AG10803 (cell line): ENCODE measurements around the gene ACTR1B.

ENCODE experiments used
- DNase-seq: peaks from one replicate; pipeline ENCODE4 v3.0.0; 2010; ENCODE audit warnings: low read depth
- H3K4me3 ChIP-seq: 2 replicates; pipeline ENCODE4 v1.5.1; 2011; ENCODE audit warnings: mild to moderate bottlenecking, low read length, control low read depth
- TF ChIP-seq, protein P1 (sequence below): conservative IDR thresholded peaks from 2 replicates; pipeline ENCODE4 v1.5.1; 2011; ENCODE audit warnings: mild to moderate bottlenecking, low read length, control low read depth, inconsistent platforms

ACTR1B gene

DNA sequence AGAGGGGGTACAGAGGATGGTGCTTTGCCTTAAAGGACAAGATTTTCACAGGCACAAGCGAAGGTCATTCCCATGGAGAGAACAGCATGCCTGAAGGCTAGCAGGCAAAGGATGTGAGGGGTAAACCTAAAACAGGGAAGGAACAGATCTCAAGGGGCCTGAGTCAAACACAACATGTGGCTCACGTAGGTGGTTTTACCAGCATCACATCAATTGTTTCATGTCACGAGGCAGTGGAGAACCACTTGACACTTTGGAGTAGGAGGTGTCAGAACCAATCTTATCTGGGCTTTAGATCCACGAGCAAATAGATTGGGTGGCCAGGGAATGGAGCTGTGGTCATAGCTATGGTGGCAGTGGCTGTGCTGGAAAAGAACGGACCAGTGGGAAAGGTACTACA is 9.5 kb downstream of the ACTR1B start:
- DNase-seq = no peak
- TF ChIP-seq, protein P1, sequence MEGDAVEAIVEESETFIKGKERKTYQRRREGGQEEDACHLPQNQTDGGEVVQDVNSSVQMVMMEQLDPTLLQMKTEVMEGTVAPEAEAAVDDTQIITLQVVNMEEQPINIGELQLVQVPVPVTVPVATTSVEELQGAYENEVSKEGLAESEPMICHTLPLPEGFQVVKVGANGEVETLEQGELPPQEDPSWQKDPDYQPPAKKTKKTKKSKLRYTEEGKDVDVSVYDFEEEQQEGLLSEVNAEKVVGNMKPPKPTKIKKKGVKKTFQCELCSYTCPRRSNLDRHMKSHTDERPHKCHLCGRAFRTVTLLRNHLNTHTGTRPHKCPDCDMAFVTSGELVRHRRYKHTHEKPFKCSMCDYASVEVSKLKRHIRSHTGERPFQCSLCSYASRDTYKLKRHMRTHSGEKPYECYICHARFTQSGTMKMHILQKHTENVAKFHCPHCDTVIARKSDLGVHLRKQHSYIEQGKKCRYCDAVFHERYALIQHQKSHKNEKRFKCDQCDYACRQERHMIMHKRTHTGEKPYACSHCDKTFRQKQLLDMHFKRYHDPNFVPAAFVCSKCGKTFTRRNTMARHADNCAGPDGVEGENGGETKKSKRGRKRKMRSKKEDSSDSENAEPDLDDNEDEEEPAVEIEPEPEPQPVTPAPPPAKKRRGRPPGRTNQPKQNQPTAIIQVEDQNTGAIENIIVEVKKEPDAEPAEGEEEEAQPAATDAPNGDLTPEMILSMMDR = no peak
- H3K4me3 ChIP-seq = no peak overlapping the region

DNA sequence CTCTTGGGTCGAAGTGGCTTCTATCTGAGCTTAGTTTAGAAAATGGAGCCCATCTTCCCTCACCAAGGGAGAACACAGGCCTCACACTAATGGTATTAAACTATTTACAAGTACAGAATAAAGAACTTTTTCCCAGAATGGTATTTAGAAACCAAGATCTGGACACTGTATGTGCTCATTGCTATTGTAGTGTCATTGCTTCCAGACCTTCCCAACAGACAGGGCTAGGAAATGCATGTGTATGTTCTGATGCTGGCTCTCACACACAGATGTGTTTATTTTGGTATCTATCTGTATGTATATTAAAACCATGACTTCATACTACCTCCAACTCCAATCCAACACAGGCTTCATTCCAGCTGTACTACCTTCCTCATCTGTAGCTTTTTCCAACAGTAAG is 10.0 kb downstream of the ACTR1B start:
- DNase-seq = no peak
- no peak overlapping the region for H3K4me3 ChIP-seq
- TF ChIP-seq, protein P1 = no peak

DNA sequence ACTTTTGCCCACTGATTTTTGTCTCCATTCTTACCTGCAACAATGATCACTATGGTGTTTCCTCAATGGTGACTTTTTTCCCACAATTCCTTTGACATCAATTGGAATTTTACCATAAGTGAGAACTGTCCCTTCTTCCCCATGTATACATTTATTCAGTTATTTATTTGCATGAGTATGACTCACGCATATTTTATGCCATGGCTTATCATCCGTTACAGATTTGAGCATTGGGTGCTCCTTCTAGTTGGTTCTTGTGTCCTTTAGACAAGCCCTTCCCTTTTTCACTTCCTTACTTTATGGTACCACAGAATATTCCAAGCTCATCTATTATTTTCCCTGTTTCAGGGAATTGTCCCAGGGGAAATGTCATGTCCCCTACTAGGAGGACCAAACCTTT is 10.4 kb downstream of the ACTR1B start:
- H3K4me3 ChIP-seq = no peak overlapping the region
- DNase-seq = no peak
- TF ChIP-seq, protein P1 = no peak

DNA sequence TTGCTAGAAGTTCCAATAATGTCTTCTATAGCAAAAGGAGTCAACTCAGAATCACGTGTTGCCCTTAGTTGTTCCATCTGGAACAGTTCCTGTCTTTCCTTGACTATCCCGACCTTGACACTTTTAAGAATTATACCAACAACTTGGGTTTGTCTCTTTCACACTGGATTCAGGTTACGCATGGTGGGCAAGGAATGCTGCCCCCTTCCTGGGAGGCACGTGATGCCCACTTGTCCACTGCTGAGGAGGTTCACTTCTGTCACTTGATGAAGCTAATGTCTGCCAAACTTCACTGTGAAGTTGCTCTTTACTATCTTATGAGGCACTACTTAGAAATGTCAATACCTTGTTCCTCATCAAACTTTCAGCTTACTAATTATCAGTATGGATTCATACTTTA is 12.7 kb downstream of the ACTR1B start:
- TF ChIP-seq, protein P1 = no peak
- no peak for DNase-seq
- no peak overlapping the region for H3K4me3 ChIP-seq

DNA sequence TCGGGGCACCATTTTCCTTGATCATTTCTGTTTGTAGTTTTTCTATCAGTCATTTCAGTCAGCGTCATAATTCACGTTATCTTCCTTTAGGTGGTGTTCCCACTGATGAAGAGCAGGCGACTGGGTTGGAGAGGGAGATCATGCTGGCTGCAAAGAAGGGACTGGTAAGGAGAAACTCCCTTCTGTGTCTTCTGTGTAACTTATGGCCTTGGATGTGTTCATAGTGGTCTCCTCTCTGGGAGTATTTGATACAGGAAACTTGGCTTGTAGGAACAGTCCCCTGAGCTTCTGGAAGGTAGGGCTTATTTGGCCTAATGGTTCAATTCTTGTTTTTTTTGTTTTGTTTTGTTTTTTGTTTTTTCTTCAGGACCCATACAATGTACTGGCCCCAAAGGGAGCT is 16.9 kb downstream of the ACTR1B start:
- no peak for DNase-seq
- TF ChIP-seq, protein P1 = no peak

DNA sequence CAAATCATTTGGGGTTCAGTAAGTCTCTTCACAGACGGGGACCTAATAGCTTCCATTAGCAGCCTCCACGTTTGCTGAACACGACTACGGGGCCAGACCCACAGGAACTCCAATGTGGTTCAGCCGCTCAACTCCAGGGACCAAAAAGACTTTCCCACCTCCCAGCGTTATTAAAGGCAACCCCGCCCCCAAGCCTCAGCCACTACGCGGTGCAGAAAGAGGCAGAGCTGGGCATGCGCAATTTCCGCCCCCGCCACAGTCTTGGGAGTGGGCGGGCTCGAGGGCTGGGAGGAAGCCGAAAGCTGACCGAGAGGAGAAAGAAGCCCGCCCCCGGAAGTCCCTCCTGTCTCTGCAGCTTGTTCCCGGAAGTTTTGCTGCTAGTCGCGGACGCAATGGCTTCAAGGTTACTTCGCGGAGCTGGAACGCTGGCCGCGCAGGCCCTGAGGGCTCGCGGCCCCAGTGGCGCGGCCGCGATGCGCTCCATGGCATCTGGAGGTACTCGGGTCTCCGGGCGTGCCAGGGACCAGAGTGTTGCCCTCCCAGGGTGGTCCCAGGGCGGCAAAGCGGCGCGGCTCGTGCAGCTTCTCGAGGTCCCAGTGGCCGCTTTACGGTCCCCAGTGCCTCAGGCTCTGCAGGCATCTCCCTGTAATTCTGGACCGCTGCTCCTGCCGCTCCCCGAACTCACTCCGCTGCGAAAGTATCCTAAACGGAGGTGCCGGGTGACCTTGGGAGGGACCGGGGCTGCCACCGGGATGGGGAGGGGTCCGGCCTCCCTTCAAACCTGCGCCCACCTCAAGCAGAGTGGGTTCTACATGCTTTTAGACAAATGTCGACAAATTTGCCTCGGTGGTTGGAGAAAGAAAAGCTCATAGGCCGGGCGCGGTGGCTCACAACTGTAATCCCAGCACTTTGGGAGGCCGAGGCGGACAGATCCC is 17.9 kb downstream of the ACTR1B start, which contains the start of gene COX5B:
TSS of gene COX5B (plus strand) at position 368 of the 935 bp plus-strand sequence. CDS start at position 393, 25 bp downstream.
- peak within 1 kb of the TSS; percentile 95 for H3K4me3 ChIP-seq
- TF ChIP-seq, protein P1 = no peak
- DNase-seq = peak; percentile 95

More for the DNA sequence above, 16.9 kb downstream of the ACTR1B start:
- H3K4me3 ChIP-seq = peak overlapping the region; percentile 95
